ENCODE results near the gene JOSD2. TPM values are rescaled to one million over a fixed set of nuclear protein-coding genes. Genes with fewer than 3 reads are reported as not detected.

JOSD2 gene
- total and polyA plus RNA-seq, 2 donors: 10.5 to 73.6 TPM

GRCh38 chr19:50490991-50491472, 20.0 kb downstream of the JOSD2 start:
- Histone ChIP-seq H3K4me3 (ENCODE audit: low read depth, low read length) (no peak overlapping the region), H3K36me3 (ENCODE audit: insufficient read depth) (no peaks in the 10 kb centered on the region), H3K27ac (ENCODE audit: low read depth) (no peak overlapping the region), H3K4me1 (ENCODE audit: insufficient read depth) (no peaks in the 10 kb centered on the region)
- WGBS: 28% methylated on average over 26 of the region's 26 CpGs
- DNase-seq (ENCODE audit: extremely low spot score): no peak

GRCh38 chr19:50490411-50490811, 20.6 kb downstream of the JOSD2 start:
- Histone ChIP-seq H3K4me1 (ENCODE audit: insufficient read depth) (no peaks in the 10 kb centered on the region), H3K36me3 (ENCODE audit: insufficient read depth) (no peaks in the 10 kb centered on the region), H3K27ac (ENCODE audit: low read depth) (no peak overlapping the region), H3K4me3 (ENCODE audit: low read depth, low read length) (no peak overlapping the region)
- DNase-seq (ENCODE audit: extremely low spot score): no peak
- 93% methylated on average over 18 of the region's 18 CpGs for WGBS

DNA sequence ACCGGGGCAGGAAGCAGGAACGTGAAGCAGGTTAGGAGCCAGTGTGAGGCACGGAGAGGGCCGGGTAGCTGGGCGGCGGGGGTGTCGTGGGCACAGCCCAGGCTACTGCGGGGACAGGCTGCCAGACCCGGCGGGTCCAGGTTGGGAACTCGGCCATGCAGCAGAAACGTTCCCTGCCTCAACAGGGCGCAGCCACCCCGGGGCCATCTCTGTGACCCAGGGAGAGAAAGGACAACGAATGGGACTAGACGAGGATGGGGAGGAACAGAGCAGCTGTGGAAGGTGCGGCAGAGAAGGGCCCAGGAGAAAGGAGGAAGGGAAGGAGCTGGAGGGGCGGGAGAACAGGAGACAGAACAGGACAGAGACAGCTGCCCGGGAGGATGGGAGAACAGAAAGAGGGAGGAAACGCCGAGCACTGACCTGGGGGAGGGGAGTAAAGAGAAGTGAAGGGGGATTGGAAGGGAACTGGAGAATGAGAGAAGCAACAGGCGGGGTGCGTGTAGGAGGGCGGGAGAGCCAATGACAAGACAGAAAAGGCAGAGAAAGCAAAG, 21.5 kb downstream of the JOSD2 start:
- DNase-seq (ENCODE audit: extremely low spot score): no peak
- 36% methylated on average over 24 of the region's 24 CpGs for whole genome bisulfite sequencing
- no peaks in the 10 kb centered on the region for H3K4me1 ChIP-seq (ENCODE audit: insufficient read depth)

GRCh38 chr19:50488389-50489194, 22.4 kb downstream of the JOSD2 start:
- WGBS: 19% methylated on average over 13 of the region's 13 CpGs
- Histone ChIP-seq H3K36me3 (ENCODE audit: insufficient read depth) (no peaks in the 10 kb centered on the region), H3K27ac (ENCODE audit: low read depth) (no peak overlapping the region), H3K4me3 (ENCODE audit: low read depth, low read length) (no peak overlapping the region), H3K4me1 (ENCODE audit: insufficient read depth) (no peaks in the 10 kb centered on the region)
- DNase-seq (ENCODE audit: extremely low spot score): no peak

More for the DNA sequence above, 21.5 kb downstream of the JOSD2 start:
- H3K36me3 ChIP-seq (ENCODE audit: insufficient read depth): no peaks in the 10 kb centered on the region
- H3K4me3 ChIP-seq (ENCODE audit: low read depth, low read length): no peak overlapping the region
- no peak overlapping the region for H3K27ac ChIP-seq (ENCODE audit: low read depth)

GRCh38 chr19:50486823-50487515, 24.0 kb downstream of the JOSD2 start:
- Histone ChIP-seq H3K36me3 (ENCODE audit: insufficient read depth) (no peaks in the 10 kb centered on the region), H3K4me1 (ENCODE audit: insufficient read depth) (no peaks in the 10 kb centered on the region), H3K4me3 (ENCODE audit: low read depth, low read length) (no peak overlapping the region), H3K27ac (ENCODE audit: low read depth) (no peak overlapping the region)
- 73% methylated on average over 18 of the region's 18 CpGs for WGBS
- no peak for DNase-seq (ENCODE audit: extremely low spot score)

GRCh38 chr19:50485284-50485955, 25.6 kb downstream of the JOSD2 start:
- WGBS: 88% methylated on average over 10 of the region's 10 CpGs
- no peaks in the 10 kb centered on the region for H3K36me3 ChIP-seq (ENCODE audit: insufficient read depth)
- no peak overlapping the region for H3K4me3 ChIP-seq (ENCODE audit: low read depth, low read length)
- H3K4me1 ChIP-seq (ENCODE audit: insufficient read depth): no peaks in the 10 kb centered on the region
- no peak overlapping the region for H3K27ac ChIP-seq (ENCODE audit: low read depth)
- no peak for DNase-seq (ENCODE audit: extremely low spot score)

DNA sequence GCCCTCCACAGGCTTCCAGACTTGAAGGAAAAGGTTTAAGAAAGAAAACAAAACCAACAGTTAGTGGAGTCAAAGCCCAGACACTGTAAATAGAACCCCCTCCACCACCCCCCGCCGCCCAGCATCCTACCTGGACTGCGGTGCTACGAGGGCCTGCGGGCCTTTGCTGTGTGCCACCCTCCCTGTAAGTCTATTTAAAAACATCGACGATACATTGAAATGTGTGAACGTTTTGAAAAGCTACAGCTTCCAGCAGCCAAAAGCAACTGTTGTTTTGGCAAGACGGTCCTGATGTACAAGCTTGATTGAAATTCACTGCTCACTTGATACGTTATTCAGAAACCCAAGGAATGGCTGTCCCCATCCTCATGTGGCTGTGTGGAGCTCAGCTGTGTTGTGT, 28.1 kb downstream of the JOSD2 start:
- H3K4me3 ChIP-seq (ENCODE audit: low read depth, low read length): no peak overlapping the region
- H3K36me3 ChIP-seq (ENCODE audit: insufficient read depth): no peaks in the 10 kb centered on the region
- no peaks in the 10 kb centered on the region for H3K4me1 ChIP-seq (ENCODE audit: insufficient read depth)
- no peak overlapping the region for H3K27ac ChIP-seq (ENCODE audit: low read depth)
- no peak for DNase-seq (ENCODE audit: extremely low spot score)
- WGBS: 85% methylated on average over 10 of the region's 10 CpGs

DNA sequence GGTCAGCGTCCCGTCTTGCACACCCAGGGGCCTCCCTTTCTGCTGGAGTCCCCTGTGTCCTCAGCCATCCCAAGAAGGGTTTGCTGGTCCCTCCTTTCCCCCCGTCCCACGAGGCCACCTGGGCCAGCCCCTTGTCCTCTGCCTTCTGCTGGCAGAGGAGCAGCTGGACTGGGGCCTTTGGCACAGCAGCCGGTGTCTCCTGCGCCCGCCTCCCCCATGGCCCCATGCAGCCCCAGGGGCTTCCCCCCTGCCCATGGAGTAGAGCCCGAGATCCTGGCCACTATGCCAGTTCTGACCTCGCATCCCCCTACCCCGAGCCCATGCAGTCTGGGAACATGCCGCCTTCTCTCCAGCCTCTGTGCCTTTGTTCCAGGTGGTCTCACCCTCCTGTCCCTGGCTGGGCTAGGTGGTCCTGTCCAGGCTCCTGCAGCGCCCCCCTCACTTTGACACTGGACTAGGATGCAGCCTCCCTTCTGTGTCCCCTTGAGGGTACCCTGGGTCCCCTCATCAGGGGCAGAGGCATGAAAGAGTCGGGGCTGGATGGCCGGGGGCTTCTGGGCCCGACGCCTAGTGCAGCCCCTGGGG, 28.6 kb downstream of the JOSD2 start:
- 86% methylated on average over 16 of the region's 16 CpGs for WGBS
- Histone ChIP-seq H3K27ac (ENCODE audit: low read depth) (no peak overlapping the region), H3K4me1 (ENCODE audit: insufficient read depth) (no peaks in the 10 kb centered on the region), H3K36me3 (ENCODE audit: insufficient read depth) (no peaks in the 10 kb centered on the region), H3K4me3 (ENCODE audit: low read depth, low read length) (no peak overlapping the region)
- no peak for DNase-seq (ENCODE audit: extremely low spot score)

GRCh38 chr19:50481351-50482149, 29.4 kb downstream of the JOSD2 start:
- no peak for DNase-seq (ENCODE audit: extremely low spot score)
- no peaks in the 10 kb centered on the region for H3K36me3 ChIP-seq (ENCODE audit: insufficient read depth)
- H3K4me1 ChIP-seq (ENCODE audit: insufficient read depth): no peaks in the 10 kb centered on the region
- no peak overlapping the region for H3K4me3 ChIP-seq (ENCODE audit: low read depth, low read length)
- WGBS: 94% methylated on average over 27 of the region's 27 CpGs
- H3K27ac ChIP-seq (ENCODE audit: low read depth): no peak overlapping the region

- no peaks in the 10 kb centered on the region for H3K36me3 ChIP-seq (ENCODE audit: insufficient read depth)
- WGBS: 93% methylated on average over 37 of the region's 37 CpGs
- no peak for DNase-seq (ENCODE audit: extremely low spot score)
Observed at GRCh38 chr19:50480281-50481111, 30.5 kb downstream of the JOSD2 start.

DNA sequence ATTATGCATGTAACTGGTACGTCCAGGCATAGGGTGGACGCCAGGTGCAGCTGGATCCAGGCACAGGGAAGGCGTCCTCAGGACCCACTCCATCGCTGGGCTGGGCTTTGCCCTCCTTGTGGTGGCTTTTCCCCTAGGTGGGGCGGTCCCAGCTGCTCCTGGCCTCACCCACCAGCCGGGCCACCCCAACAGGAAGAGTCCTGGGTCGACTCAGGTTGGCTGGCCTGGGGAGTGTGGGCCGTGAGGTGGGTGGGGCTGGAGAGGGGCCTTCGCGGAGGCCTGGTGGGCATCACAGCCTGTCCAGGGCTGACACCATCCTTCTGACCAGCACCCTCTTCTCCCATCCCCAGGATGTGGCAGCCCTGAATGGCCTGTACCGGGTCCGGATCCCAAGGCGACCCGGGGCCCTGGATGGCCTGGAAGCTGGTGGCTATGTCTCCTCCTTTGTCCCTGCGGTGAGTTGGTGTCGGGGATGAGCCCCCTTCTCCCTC, 31.2 kb downstream of the JOSD2 start:
- Histone ChIP-seq H3K27ac (ENCODE audit: low read depth) (no peak overlapping the region), H3K4me1 (ENCODE audit: insufficient read depth) (no peaks in the 10 kb centered on the region), H3K36me3 (ENCODE audit: insufficient read depth) (no peaks in the 10 kb centered on the region), H3K4me3 (ENCODE audit: low read depth, low read length) (no peak overlapping the region)
- 95% methylated on average over 16 of the region's 16 CpGs for whole genome bisulfite sequencing
- no peak for DNase-seq (ENCODE audit: extremely low spot score)

More at GRCh38 chr19:50480281-50481111, 30.5 kb downstream of the JOSD2 start:
- Histone ChIP-seq H3K4me3 (ENCODE audit: low read depth, low read length) (no peak overlapping the region), H3K27ac (ENCODE audit: low read depth) (no peak overlapping the region), H3K4me1 (ENCODE audit: insufficient read depth) (no peaks in the 10 kb centered on the region)

All from urinary bladder (tissue), 4 donors.